ENCODE measurements around the gene RYK.
"Not testable (repeated sequence)": the region's sequence is repeated elsewhere in the genome, so short reads cannot be mapped to it uniquely, and the experiment has no call there.

Gene RYK

DNA sequence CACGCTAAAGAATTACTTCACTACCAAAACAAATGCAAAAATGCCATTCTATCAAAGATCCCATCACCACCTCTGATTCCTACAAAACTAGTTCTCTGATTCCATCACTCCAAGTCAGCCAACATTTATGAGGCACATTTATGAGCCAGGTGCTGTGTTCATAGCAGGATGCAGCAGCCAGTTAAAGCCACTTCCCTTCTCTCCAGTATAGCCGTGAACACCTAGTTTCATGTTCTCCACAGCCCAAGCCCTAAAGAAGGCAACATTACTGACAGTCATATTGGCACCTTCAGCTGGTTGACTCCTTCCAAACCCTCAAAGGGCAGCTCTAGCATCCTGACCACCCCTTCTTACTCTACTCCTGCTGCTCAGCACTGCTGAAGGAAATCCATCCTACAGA, 36.4 kb downstream of the RYK start:
- DNase-seq, result no peak

DNA sequence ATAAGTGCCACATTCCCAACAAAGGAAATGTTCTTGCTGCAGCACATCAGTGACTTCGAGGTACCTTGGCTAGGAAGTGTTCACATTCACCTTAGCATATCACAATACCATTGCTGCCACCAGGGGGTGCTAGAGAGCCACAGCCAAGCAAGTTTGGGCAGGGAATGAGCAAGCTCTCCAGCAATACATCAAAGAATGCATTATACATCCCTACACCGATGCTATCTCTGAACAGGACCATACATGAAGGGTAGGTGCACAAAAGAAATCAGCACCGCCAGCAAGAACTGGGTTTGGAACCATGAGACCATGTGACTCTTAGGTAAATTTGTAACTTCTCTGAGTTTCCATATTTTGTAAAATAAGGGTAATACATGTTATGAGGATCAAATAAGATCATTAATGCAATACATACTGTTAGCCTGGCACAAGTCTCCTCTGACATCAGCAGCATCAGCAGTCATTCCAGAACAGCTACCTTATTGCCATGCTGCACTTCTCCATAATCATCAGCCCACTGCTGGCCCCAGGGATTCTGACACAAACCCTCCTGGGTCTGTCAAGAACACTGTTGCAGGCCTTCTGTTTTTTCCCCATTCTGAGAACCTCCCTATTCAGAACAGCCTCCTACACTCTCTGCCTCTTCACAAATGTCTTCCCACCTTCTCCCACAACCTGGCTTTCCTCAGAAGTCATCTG, 37.5 kb downstream of the RYK start:
- peak; percentile 86 to 92 for DNase-seq

DNA sequence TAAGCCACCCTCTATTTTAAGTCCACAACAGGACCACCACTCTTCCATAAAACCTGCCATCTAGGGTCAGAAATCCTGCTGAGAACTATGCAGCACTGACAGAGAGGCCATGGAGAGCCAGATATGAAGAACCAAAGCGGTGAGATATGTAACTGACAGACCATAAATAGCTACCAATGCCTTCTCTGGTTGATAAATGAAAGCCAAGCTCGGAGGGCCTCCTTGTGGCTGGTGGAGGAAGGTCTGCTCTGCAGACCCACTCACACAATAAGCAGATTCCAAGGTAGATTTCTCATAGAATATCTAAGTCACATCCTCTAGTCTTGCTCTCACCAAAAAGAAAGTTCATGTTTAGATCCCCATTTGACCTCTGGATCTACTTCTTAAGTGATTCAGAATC, 38.9 kb downstream of the RYK start:
- DNase-seq, result no peak

DNA sequence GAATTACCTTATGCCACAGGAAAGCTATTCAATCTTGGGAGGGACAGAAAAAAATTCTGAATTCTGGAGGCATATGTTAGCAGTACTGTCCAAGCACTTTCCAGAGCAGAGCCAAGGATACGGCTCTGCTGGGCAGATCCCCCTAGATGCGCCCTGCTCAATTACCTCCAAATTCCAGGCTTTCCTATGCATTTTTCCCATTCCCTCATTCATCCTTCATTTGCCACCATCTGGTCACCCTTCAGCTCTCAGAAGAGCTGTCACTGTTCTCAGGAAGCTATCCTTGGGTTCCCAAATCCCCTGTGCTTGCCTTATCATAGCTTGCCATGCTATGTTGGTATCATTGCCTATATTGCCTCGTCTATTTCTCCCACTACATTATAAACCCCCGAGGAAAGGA, 45.2 kb downstream of the RYK start:
- DNase-seq, result no peak

DNA sequence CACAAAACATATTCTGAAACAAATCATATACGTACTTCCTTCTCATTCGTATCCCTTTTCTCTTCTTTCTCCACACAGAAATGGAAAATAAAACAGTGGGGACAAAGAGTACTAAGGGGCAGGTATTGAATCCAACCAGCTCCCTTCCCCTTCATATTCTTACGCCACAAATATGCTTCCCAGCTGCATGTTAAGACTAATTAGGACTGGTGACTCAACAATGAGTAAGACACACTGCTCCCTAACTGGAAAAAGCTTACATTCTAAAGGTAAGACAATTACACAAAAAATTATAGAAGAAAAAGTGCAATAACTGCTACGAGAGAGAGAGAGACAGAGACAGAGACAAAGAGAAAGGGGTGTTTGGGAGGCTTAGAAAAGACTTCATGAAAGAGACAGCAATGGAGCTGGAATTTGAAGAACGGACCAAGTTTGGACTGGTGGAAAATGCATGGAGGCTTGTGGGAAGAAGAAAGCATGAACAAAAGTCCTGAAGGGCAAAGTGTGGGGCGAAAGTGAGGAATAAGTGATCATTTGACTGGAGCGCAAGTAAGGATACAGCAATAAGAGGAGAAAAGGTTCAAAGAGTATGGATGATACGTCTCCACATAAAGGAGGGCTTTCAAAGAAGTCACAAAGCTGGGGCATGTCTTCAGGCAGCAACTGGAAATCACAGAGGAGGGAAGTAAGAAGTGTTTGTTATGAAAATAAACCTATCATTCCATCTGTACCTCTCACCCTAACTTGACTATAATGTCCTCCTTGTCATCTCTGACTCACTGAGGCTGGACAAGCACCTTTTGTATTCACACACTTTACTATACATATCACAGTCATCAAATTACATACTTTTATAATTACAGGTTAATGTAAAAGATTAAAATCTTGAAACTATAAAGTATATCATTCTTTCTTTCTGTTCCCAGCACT, 49.2 kb downstream of the RYK start:
- DNase-seq, result no peak

DNA sequence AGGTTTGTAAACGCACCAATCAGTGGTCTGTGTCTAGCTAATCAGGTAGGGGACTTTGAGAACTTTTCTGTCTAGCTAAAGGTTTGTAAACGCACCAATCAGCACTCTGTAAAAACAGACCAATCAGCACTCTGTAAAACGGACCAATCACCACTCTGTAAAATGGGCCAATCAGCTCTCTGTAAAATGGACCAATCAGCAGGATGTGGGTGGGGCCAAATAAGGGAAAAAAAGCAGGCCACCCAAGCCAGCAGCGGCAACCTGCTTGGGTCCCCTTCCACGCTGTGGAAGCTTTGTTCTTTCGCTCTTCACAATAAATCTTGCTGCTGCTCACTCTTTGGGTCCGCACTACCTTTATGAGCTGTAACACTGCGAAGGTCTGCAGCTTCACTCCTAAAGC, 50.8 kb downstream of the RYK start:
- not testable (repeated sequence) for DNase-seq

DNA sequence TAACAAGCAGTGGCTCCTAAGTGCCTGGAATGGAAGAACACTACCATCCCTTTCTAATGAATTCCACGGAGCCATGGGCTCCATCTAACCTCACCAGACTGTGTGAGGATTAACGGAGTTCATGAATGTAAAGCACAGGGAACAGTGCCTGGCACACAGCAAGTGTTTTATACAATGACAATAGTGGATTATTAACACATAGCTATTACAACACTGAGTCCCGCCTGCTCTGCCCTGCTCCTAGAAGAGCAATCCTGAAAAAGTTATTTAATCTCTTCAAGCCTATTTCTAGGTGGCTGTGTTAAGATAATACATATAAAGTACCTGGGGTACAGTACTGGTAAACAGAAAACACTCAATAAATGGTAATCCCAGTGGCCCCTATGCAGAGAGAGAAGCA, 51.4 kb downstream of the RYK start:
- DNase-seq, result no peak

DNA sequence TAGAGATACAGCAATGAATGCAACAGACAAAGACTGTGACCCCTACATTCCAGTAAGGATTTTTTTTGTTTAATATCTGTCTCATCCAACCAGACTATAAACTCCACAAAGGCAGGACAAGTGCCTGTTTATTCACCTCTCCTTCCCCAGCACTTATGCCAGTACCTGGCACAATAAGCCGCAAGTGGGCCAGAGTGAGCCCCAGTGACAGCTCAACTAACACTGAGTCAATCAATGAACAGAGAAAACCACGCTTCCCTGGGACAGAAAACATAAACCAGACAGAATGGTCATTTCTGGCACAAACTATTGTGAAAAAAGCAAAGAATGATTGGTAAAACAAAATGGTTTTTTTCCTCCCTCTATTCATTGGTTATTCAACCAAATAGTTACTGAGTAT, 52.2 kb downstream of the RYK start:
- DNase-seq, result no peak

DNA sequence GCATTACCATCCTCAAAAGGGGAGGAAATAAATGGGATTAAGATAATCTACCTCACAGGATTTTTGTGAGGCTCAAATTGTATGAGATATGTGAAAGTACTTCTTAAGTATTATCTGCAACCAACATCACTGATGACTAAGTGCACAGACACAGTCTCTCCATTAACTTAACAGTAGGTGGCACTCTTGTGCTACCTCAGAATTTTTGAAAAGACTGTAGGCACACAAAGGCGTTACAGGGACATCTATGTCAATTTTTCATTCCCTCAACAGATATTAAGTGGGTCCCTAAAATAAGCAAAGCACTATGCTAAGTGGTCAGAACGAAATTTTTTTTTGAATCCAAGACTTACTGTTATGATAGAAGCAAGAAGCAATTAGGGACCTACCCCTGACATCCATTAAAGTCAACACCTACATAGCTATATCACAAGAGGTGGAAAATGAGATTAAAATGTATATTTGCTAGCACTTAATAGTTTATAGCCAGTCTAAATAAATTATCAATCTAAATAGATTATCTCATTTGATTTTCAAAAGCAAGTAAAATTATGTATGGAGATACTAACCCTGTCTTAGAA, 52.9 kb downstream of the RYK start:
- DNase-seq, result no peak

DNA sequence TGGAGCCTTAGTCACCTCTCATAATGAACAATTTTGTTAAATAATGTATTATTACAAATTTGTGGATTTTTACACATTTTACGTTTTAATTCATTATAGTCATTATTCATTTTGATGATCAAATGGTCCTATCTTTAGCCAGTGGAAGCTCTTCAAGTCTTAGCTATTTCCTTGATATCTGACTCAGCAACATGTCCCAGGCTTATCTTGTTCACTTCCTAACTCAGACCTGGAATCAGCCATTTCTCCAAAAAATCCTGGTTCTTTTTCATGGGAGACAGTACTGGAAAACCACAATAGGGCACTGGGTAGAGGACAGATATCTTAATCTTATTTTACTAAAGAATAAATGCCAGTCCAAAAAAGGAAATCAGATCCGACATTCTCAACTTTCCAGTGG, 56.4 kb downstream of the RYK start:
- DNase-seq, result no peak

DNA sequence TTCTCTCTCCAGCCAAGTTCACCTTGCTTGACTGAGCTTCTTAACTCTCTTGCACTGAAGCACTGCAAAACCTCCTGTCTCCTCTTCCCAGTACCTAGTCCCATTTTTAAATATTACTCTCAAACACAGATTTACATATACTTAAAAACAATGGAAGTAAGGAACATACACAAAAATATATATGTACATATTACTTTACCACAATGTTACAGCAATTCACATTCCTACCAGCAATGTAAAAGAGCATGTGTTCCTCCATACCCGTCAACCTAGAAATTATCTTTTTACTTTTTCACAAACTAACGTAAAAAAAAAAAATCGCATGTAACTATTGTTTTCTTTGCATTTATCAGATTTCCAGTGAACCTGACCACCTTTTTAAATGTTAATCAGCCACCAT, 60.4 kb downstream of the RYK start:
- no peak for DNase-seq

DNA sequence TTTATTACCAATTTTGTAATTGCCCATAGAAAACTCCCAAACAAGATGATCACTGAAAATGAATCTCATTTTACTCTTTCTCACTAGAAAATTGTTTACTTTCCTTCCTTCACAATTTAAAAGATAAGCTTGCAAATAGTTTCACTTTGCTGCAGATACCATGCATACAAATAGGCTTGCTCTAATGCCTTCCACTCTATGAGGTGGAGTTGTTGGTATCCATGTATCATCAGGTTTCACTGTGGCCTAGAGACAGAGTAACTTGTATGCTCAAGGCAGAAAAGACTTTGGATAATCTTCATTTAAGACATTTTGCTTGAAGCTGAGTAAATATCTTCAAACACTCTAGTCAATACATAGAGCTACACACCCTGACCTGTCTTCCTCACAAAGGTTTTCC, 60.8 kb downstream of the RYK start:
- DNase-seq, result no peak

DNA sequence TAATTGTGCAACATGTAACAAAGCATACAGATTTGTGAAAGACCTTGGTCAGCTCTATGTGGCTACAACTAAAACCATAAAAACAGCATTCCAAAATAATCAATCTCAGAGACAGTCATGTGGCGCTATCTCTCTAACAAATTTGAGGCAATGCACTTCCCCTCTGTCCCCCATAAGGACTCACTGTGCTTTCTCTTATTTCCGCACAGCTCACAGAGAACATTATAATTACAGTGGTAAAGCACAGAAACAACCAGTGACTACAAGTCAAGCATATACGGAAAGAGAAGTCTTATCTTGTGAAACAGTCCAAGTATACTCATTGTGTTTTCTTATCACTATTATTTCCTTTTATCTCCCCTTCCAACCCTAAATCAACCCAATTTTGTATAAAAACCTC, 64.3 kb downstream of the RYK start:
- DNase-seq, result no peak

DNA sequence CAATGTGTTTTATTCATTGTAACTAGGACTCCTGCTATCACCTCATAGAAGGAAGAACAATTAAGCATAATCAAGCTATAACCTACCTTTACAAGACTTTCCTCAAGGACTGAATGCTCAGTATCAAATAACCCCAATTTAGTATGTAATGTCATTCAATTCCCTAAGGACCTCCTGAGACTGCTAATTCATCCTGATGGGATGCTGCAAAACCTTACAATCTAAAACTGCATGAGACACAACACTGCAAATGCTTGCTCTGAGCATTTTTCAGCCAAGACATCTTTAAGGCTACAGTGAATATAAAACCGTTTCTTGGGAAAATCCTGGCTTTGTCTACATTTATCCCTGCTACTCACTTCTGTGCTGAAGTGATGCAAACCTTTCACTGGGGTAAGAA, 69.9 kb downstream of the RYK start:
- DNase-seq, result no peak

DNA sequence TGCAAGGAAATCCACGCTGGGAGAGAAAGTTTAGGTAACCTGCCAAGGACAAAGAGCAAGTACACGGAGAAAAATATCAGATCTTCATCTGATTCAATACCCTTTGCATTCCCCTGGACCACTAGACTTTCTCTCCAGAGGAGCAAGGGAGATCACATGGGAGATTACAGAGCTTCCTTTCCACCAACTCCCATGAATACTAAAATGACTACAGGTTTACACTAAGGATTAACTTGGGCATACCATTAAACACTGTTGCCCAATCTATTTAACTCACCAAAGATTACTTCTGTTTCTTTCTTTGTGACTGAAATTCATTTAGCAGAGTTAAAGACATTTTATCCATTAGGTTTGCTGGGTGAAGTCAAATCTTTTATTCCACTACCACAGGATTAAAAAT, 71.2 kb downstream of the RYK start:
- no peak for DNase-seq

DNA sequence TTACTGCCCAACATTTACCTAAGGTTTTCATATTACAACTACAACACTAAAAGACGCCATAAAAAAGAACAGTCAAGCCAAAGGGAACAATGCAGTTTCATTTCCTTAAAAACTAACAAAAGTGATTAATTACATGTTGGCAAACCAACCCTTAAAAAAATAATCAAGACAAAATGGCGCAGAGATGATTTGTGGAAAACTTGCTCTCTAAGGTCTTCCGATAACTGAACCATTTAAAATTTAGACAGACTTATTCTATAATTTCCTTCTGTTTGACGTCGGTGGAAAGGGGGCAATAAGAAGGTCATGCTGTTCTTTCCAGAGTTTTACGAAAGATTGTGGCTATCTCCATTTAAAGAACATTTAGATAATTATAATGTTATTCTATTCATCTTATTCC, 87.6 kb downstream of the RYK start:
- DNase-seq, result no peak

DNA sequence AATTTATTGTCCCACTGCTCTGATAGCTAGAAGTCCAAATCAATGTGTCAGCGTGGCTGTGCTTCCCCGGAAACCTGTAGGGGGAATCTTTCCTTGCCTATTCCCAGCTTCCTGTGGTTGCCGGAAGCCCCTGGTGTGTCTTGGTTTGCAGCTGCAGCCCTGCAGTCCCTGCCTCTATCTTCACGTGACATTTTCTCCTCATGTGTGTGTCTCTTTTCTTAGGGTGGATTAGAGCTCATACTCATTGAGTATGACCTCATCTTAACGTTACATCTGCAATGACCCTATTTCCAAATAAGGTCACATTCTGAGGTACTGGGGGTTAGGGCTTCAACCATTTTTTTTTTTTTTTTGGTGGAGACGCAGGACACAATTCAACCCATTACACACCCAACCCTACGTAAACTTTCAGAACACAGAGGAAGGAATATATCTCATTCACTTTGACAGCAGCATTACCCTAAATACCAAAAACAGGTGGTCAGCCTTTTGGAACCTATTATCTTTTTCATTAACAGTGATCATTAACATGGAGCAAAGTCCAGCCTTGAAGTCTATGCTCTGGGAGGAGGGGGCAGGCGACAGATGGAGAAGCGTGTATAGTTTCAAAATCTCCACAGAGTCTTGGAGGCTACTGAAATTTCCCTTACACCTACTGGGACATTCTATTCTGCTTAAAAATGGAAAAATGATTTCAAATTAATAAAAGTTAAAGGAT, 88.6 kb downstream of the RYK start:
- DNase-seq, result no peak

DNA sequence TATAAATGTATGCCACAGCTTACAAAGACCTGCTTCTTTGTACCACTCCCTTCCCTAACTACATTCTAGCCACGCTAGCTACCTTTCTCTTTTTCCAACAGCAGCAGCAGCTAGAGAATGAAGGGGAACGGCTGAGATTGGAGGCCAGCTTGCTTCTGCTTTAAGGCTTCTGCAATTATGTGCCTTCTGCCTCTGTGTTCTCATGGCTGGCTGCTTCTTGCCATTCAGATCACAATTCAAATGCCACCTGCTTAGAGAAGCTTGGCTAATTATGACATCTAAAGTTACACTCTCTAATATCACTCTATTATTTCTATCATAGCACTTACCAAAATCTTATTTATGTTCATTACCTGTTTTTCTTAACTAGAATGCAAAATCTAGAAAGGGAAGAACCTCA, 95.2 kb downstream of the RYK start:
- DNase-seq, result no peak

DNA sequence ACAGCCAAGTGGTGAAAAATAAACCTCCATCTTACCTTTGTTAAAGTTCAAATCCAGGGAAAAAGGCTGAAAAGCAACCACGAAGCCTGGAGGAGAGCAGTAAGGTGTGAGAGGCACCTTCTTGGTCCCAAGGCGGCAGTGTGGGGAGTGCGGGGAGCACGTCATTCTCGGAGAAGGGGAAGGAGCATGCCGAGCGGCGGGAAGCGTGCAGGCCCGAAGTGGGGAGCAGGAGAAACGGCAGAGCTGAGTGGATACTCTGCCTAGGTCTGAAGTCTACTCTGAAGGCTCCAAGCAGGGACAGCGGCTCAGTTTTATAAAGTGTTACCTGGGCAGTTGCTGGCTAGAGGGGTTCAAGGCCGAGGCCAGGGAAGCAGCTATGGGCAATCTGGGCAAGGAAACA, 96.9 kb downstream of the RYK start:
- no peak for DNase-seq

DNA sequence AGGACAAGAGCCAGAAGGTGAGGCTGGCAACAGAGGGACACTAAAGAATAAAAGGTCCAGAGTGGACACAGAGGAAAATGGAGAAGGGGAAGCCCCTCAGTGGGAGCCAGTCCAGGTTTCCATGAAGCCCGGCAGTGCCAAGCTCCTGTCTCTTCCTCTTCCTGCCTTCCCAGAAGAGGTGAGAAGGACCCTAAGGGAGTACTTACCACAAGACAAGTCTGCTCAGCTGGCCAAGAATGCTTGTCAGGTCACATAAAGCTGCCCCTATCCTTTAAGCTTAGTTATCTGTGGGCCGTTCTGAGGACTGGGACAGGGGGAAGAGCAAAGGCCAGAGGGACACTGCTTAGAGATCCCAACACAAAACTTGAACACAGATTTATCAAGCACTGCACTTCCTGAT, 100.2 kb downstream of the RYK start:
- no peak for DNase-seq

DNA sequence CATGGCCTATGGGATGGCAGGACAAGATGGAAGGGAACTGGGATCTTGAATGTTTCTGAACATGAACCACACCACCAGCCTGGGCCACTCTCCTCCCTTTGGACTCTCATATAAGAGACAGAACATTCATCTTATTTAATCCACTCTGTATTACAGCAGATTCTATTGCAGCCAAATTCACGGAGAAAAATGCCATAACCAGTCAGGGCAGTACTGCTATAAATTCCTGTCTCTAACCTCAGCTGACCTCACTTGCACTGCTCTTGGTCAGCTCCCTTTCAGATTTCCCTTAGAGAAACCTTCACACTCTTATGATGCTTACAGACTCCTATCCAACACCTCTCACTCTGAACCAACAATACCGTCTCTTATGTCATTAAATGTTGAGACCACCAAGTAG, 101.4 kb downstream of the RYK start:
- DNase-seq, result no peak

DNA sequence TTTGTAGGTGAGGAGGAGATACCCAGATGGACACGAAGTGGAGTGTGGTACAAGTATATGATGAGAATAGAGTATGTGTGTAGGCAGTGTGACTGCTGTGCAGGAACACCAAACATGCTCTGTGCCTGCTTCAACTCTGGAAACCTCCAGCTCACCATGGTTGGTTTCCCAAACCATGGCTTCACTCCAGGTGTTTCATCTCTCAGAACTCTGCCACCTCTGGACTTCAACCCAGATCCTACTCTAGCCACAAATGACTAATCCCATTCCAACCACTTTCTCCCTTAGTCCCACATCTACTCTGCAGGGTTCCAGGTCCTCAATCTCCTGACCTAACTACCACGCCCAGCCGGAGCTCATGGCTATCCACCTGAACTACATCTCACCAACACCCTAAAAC, 102.1 kb downstream of the RYK start:
- DNase-seq, result no peak

DNA sequence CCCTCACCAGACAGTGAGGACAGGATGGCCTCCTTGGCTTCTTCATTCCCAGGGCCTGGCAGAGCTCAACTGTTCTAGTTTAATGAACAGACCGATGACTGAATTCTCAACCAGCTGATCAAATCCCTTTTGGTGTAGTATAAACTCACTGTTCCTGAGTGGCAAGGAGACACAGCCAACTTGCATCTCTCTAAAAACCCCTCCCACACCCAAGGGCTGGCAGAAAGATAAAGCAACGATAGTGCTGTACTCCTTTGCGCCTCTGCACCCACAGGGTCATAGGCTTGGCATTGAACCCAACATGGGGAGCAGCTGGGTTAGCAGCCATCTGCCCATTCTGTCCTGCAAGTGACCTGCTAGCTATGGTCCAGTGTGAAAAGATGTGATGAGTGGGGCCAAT, 103.2 kb downstream of the RYK start:
- DNase-seq, result no peak

DNA sequence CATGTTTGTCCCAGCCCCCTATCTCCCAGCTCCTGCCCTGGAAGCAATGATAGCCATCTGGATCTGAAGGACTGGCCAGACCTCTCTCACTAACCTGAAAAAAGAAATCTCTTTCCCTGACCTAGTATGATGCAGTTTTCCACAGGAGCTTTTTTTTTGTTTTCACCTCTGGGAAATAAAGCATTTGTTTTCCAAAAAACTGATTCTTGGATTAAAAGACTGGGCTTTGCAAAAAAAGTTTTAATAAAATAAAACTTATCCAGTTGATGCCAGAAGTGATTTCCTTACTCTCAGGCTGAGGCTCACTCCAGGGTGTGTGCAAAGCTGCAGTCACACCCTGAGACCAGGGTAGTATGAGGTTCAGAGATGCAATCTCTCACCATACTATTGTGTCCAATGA, 104.0 kb downstream of the RYK start:
- no peak for DNase-seq
